Frontal cortex (tissue), 4 donors: ENCODE measurements around the gene KLF13. TPM values are rescaled to one million over a fixed set of nuclear protein-coding genes. Genes with fewer than 3 reads are reported as not detected.

Source experiments
- DNase-seq, 2 donors: peaks; one replicate each; pipeline ENCODE4 v3.0.0; 2012; ENCODE audit warnings: low spot score in 2 of 2
- FAIRE-seq: peaks from 2 replicates; lab custom pipeline; 2012; peaks lifted over from hg19 to GRCh38; lab: Jason Lieb, UNC
- total RNA-seq: library from RNA; depleted of rRNA; stranded (reverse); fragments of >200 nt; gene quantifications from one replicate; pipeline ENCODE4 v1.2.3, GENCODE V29; 2014
- donor health status: control.
- donor health status: control.
- donor health status: control.

KLF13 gene
- total RNA-seq, 1 donor from 2014 or later = 45.2 TPM

GRCh38 chr15:31390777-31391486 lies 64.3 kb downstream of the KLF13 start:
- FAIRE-seq = no peak
- DNase-seq = no peak

- FAIRE-seq = no peak
- peak; percentile 75 to 80 for DNase-seq
Observed at GRCh38 chr15:31391687-31392671, 65.3 kb downstream of the KLF13 start.

GRCh38 chr15:31392761-31393401 lies 66.2 kb downstream of the KLF13 start:
- FAIRE-seq (no peak), DNase-seq (no peak)

DNA sequence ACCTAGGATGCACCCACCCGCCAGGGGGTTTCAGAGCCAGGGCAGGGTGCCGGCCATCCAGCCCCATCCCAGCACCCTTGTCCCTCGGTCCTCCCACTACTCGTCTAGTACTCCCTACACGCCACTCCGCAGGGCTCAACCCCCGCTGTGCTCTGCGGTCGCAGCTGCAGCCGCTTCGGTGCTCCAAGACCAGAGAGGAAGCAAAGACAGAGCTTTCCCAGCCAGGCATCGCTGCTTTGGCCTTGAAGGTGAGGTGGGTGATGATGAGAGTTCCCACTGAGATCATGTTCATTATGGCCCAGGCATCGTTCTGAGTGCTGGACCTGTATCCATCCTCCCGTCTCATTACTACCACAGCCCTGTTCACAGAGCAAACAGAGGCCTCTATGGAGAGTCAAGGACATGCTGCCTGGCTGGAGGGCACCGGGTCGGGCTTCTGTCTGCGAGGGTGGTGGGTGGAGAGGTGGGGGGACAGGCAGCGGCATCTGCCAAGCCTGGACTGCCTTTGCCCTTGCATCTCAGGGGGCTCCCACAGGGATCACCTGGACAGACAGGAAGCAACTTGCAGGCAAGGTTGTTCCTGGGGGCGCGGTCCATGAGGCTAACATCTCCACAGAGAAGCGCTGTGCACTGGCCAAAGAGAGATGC lies 66.9 kb downstream of the KLF13 start:
- FAIRE-seq (no peak), DNase-seq (no peak)

DNA sequence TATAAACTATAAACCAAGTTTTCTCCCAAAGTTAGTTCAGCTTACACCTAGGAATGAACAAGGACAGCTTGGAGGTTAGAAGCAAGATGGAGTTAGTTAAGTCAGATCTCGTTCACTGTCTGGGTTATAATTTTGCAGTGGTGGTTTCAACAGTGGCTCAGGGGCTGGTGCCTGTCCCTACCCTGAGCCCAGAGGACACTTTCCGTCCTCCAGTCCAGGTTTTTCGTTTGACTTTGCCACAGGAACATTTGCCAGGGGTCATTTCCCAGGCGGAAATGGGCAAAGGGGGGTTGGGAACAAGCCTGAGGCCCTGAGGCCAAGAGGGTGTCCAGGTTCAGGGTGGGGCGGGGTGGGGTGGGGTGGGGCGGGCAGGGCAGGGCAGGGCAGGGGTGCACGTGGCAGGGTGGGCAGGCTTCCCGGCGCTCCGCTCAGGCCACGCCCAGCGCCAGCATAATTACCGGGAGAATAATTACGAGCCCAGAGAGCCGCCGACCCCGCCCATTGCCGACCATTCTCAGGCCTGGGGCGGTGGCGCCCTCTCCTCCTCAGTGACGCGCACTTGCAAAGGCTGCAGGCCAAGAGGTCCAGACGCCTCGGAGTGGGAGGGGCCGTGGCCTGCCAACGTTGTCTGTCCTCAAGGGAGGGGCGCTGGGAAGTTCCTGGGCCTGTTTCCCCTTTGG lies 70.4 kb downstream of the KLF13 start:
- peak in 1 of 2 donors; percentile 74 for DNase-seq
- no peak for FAIRE-seq

DNA sequence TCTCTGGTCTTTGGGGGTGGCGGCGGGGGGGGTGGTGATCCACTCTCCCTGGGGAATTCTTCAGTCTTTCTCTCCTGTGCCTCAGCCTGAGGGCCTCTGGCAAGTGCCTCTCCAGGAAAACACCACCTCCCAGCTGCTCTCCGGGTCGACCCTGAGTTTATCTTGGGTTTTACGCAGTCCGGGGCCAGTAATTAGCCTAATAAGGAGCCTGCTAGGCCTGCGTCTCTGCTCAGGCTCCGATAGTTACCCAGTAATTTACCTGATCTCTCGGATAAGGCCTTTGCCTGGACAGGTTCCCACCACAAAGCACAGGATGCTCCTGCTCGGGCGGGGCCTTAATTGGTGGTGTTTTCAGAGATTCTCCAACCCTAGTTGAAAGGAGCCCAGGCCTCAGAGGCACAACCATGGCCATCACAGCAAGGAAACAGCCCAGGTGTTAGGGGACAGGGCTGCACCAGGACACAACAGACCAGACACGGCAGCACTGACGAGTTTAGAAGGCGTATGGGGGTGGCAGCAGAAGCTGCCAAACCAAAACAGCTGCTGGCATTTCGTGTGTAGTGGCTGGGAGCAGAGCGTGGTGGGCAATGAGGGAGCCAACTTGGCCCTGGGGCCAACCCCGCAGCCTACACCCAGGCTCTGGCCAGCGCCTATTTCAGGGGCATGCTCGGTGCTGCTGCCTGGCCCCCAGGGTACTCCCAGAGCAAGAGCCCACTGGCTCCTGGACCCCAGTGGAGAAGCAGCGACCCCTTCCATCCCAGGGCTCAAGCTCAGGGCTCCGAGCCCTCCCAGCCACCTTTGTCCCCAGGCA lies 71.4 kb downstream of the KLF13 start:
- FAIRE-seq = no peak
- DNase-seq = no peak

DNA sequence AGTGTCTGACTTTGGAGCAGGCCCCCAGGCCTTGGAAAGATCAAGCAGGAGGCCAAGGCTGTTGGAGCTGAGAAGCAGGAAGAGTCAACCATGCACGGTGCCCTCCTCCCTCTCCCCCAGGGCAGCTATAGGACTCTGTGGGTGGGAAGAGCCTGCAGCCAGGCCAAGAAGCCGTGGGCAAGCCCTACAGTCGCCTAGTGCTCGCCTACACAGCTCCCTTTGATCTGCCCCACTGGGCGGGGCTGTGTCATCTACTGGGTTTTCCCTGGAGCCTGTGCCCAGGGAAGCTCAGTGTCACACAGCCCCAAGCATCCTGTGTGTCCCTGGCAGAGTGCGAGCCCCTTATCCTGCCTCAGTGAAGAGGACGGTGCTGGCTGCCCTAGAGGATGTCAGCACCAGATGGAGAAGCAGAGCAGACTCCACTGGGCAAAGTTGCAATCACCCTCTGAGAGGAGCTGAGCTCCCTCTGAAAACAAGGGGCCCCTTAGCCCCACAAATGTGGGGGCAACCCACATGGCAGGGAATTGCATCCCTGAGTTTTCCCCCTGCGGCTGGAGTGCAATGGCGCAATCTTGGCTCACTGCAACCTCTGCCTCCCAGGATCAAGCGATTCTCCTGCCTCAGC lies 72.2 kb downstream of the KLF13 start:
- no peak for DNase-seq
- no peak for FAIRE-seq

GRCh38 chr15:31399544-31400171 lies 73.0 kb downstream of the KLF13 start:
- no peak for FAIRE-seq
- DNase-seq = no peak

GRCh38 chr15:31400222-31400927 lies 73.7 kb downstream of the KLF13 start:
- no peak for DNase-seq
- FAIRE-seq = no peak

GRCh38 chr15:31401282-31401681 lies 74.6 kb downstream of the KLF13 start:
- DNase-seq (no peak), FAIRE-seq (no peak)

GRCh38 chr15:31402003-31402402 lies 75.4 kb downstream of the KLF13 start:
- DNase-seq (no peak), FAIRE-seq (no peak)

DNA sequence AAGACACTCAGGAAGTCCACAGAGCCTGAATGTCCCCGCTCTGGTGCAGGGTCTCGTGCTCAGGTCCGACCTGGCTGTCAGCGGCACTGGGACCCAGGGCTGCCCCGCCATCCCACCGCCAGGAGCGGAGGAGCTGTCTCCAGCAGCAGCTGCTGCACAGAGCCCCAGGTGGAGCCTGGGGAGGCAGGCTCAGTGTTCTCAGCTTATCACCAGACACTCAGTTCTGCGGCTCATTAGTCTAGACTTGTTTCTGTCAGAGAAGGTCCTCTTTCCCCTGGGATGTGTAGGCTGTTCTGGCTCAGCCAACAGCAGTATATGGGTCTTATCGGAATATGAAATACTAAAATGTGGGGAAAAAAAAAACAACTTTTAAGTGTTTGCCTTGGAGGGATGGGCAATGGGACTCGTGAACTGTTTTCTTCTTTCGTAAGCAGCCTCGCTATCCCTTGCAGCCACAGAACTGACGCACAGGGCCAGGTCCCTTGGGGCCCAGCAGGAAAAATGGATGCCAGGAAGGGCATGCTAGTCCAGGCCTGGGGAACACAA lies 75.9 kb downstream of the KLF13 start:
- FAIRE-seq = no peak
- no peak for DNase-seq

GRCh38 chr15:31403096-31403495 lies 76.5 kb downstream of the KLF13 start:
- DNase-seq = no peak
- FAIRE-seq = no peak

DNA sequence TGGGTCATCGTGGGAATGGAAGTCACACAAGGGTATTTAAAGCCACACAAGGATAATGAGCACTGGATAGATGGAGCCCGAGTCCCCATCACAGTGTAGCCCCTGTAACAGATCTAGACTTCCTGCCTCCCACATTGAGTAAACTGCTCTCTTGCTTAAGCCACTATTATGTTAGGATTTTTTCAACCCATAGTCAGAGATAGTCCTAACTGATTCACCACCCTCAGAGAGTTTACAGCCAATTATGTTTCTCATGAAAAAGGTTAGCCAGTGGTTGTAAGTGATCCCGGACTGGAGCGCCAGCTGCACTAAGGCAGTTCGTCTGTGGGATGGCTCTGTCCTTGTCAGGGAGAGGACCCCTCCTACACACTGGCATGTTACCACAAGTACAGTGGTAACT lies 77.0 kb downstream of the KLF13 start:
- DNase-seq = no peak
- no peak for FAIRE-seq

GRCh38 chr15:31404345-31404744 lies 77.7 kb downstream of the KLF13 start:
- FAIRE-seq (no peak), DNase-seq (no peak)

- FAIRE-seq (no peak), DNase-seq (no peak)
Observed at GRCh38 chr15:31405200-31405920, 78.7 kb downstream of the KLF13 start.
